GM12878 (cell line): ENCODE data around the gene PLP2.
"Not testable (repeated sequence)": the region's sequence is repeated elsewhere in the genome, so short reads cannot be mapped to it uniquely, and the experiment has no call there.

Experiments
- JUND ChIP-seq: IDR thresholded peaks from 2 replicates; pipeline ENCODE4 v1.6.1; 2012; ENCODE audit warnings: low read depth, mild to moderate bottlenecking, low read length, improper control_type of control experiment, moderate library complexity
- SREBF2 ChIP-seq: IDR thresholded peaks from 2 replicates; pipeline ENCODE4 v1.6.1; 2012; ENCODE audit warnings: mild to moderate bottlenecking, low read length
- SRF ChIP-seq, 2 experiments: IDR thresholded peaks; 2 replicates each; pipeline ENCODE4 v1.6.1; 2011; ENCODE audit warnings: low read depth in 2 of 2, low read length in 2 of 2, mild to moderate bottlenecking in 1 of 2, moderate library complexity in 1 of 2
- YBX1 ChIP-seq: fragments of 450-650 bp; IDR thresholded peaks from 2 replicates; pipeline ENCODE4 v1.6.1; 2016; ENCODE audit warnings: antibody characterized with exemption
- YY1 ChIP-seq: IDR thresholded peaks from 2 replicates; pipeline ENCODE4 v1.6.1; 2011; ENCODE audit warnings: low read depth, mild to moderate bottlenecking, low read length
- TF ChIP-seq, protein P1 (sequence below), 3 experiments: IDR thresholded peaks in 2 of 3; conservative IDR thresholded peaks in 1 of 3; 2 replicates each; pipeline ENCODE4 v1.5.1; 2011; ENCODE audit warnings: low read depth in 3 of 3, low read length in 3 of 3, mild to moderate bottlenecking in 3 of 3, control low read depth in 2 of 3, moderate library complexity in 2 of 3, inconsistent platforms in 1 of 3, mixed read lengths in 1 of 3; ENCODE audit not compliant: control insufficient read depth in 2 of 3, insufficient read depth in 1 of 3; ENCODE audit errors: extremely low read depth in 1 of 3
- TF ChIP-seq, protein P2 (sequence below): IDR thresholded peaks from 2 replicates; pipeline ENCODE4 v1.6.1; 2012; ENCODE audit warnings: mild to moderate bottlenecking, low read depth, low read length

DNA sequence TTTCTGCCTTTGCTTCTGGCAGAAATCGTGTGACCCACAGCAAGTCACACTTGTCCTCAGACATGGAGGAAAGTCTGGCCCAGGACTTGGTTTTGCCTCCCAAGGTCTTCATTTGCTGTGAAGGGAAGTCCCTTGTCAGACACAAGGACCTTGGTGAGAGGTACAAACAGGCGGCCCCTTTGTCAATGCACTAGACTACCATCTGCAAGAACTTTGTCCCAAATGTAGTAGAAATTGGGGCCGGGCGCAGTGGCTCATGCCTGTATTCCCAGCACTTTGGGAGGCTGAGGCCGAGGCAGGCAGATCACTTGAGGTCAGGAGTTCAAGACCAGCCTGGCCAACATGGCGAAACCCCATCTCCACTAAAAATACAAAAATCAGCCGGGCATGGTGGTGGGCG is 1.8 kb downstream of the PLP2 start:
- not testable (repeated sequence) for TF ChIP-seq YBX1; JUND; SREBF2; SRF (IDR thresholded peaks at IDR 0.05; ENCODE audit: low read depth in 2 of 2, low read length in 2 of 2); YY1
- TF ChIP-seq, protein P1, sequence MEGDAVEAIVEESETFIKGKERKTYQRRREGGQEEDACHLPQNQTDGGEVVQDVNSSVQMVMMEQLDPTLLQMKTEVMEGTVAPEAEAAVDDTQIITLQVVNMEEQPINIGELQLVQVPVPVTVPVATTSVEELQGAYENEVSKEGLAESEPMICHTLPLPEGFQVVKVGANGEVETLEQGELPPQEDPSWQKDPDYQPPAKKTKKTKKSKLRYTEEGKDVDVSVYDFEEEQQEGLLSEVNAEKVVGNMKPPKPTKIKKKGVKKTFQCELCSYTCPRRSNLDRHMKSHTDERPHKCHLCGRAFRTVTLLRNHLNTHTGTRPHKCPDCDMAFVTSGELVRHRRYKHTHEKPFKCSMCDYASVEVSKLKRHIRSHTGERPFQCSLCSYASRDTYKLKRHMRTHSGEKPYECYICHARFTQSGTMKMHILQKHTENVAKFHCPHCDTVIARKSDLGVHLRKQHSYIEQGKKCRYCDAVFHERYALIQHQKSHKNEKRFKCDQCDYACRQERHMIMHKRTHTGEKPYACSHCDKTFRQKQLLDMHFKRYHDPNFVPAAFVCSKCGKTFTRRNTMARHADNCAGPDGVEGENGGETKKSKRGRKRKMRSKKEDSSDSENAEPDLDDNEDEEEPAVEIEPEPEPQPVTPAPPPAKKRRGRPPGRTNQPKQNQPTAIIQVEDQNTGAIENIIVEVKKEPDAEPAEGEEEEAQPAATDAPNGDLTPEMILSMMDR (IDR thresholded peaks at IDR 0.05 in 2 of 3, conservative IDR thresholded peaks at IDR 0.05 in 1 of 3; ENCODE audit: control insufficient read depth in 2 of 3, extremely low read depth in 1 of 3, insufficient read depth in 1 of 3, low read depth in 3 of 3, low read length in 3 of 3): not testable (repeated sequence)
- TF ChIP-seq, protein P2, sequence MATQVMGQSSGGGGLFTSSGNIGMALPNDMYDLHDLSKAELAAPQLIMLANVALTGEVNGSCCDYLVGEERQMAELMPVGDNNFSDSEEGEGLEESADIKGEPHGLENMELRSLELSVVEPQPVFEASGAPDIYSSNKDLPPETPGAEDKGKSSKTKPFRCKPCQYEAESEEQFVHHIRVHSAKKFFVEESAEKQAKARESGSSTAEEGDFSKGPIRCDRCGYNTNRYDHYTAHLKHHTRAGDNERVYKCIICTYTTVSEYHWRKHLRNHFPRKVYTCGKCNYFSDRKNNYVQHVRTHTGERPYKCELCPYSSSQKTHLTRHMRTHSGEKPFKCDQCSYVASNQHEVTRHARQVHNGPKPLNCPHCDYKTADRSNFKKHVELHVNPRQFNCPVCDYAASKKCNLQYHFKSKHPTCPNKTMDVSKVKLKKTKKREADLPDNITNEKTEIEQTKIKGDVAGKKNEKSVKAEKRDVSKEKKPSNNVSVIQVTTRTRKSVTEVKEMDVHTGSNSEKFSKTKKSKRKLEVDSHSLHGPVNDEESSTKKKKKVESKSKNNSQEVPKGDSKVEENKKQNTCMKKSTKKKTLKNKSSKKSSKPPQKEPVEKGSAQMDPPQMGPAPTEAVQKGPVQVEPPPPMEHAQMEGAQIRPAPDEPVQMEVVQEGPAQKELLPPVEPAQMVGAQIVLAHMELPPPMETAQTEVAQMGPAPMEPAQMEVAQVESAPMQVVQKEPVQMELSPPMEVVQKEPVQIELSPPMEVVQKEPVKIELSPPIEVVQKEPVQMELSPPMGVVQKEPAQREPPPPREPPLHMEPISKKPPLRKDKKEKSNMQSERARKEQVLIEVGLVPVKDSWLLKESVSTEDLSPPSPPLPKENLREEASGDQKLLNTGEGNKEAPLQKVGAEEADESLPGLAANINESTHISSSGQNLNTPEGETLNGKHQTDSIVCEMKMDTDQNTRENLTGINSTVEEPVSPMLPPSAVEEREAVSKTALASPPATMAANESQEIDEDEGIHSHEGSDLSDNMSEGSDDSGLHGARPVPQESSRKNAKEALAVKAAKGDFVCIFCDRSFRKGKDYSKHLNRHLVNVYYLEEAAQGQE: not testable (repeated sequence)
